Rectal smooth muscle tissue (tissue), 1 donor: Measurements from ENCODE around the gene TMEM116.
"Not testable (repeated sequence)": the region's sequence is repeated elsewhere in the genome, so short reads cannot be mapped to it uniquely, and the experiment has no call there.

Source experiments
- H3K27ac ChIP-seq: one replicate; pipeline ENCODE4 v1.7.0; 2013; ENCODE audit warnings: low read depth, low read length, inconsistent platforms
- H3K27me3 ChIP-seq: one replicate; pipeline ENCODE4 v1.7.0; 2013; ENCODE audit warnings: low read length; ENCODE audit not compliant: control insufficient read depth, insufficient read depth
- H3K36me3 ChIP-seq: one replicate; pipeline ENCODE4 v1.7.0; 2013; ENCODE audit warnings: low read length; ENCODE audit not compliant: control insufficient read depth, insufficient read depth
- H3K4me1 ChIP-seq: one replicate; pipeline ENCODE4 v1.7.0; 2013; ENCODE audit warnings: low read length; ENCODE audit not compliant: control insufficient read depth, insufficient read depth
- H3K4me3 ChIP-seq: one replicate; pipeline ENCODE4 v1.7.0; 2013; ENCODE audit warnings: low read length
- H3K9ac ChIP-seq: one replicate; pipeline ENCODE4 v1.7.0; 2013; ENCODE audit warnings: low read length

Gene TMEM116

GRCh38 chr12:112022241-112023016, 9.5 kb upstream of the TMEM116 start:
- no peaks in the 10 kb centered on the region for H3K27me3 ChIP-seq
- H3K4me3 ChIP-seq = no peak overlapping the region
- H3K27ac ChIP-seq = no peak overlapping the region
- H3K9ac ChIP-seq = no peak overlapping the region
- no peaks in the 10 kb centered on the region for H3K4me1 ChIP-seq
- H3K36me3 ChIP-seq = peaks cover 17% of the 10 kb centered on the region

GRCh38 chr12:112020947-112021457, 8.0 kb upstream of the TMEM116 start:
- Histone ChIP-seq H3K4me1 (no peaks in the 10 kb centered on the region), H3K27me3 (no peaks in the 10 kb centered on the region), H3K9ac (no peak overlapping the region), H3K27ac (no peak overlapping the region), H3K36me3 (peaks cover 20% of the 10 kb centered on the region), H3K4me3 (no peak overlapping the region)

- Histone ChIP-seq H3K9ac (no peak overlapping the region), H3K4me3 (no peak overlapping the region), H3K4me1 (peaks cover 6% of the 10 kb centered on the region), H3K36me3 (peaks cover 21% of the 10 kb centered on the region), H3K27me3 (no peaks in the 10 kb centered on the region), H3K27ac (no peak overlapping the region)
These were observed 5.7 kb upstream of the TMEM116 start for GRCh38 chr12:112018571-112019237.

- H3K27ac ChIP-seq = no peak overlapping the region
- H3K4me3 ChIP-seq = no peak overlapping the region
- no peaks in the 10 kb centered on the region for H3K27me3 ChIP-seq
- H3K9ac ChIP-seq = no peak overlapping the region
- H3K36me3 ChIP-seq = peaks cover 13% of the 10 kb centered on the region
- peaks cover 10% of the 10 kb centered on the region for H3K4me1 ChIP-seq
These were observed 4.1 kb upstream of the TMEM116 start for GRCh38 chr12:112017041-112017440.

DNA sequence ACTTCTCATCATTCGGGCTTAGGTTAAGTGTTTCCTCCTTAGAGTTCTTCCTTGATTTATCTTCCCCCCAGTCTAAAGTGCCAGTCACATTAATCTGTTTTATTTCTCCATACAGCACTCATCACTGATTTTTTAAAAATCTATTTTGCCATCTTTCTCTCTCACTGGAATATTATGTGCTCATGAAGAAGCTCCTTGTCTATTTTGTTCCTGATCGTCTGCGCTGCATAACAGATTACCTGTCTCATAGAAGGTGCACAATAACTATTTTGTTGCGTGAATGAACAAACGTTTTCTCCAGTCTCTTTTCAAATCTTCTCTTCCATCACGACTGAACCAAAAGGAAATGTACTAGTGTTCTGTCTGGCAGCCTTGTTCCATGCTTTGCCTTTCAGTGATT, 3.0 kb upstream of the TMEM116 start:
- H3K27ac ChIP-seq = no peak overlapping the region
- H3K9ac ChIP-seq = no peak overlapping the region
- no peak overlapping the region for H3K4me3 ChIP-seq
- peaks cover 15% of the 10 kb centered on the region for H3K4me1 ChIP-seq
- H3K27me3 ChIP-seq = no peaks in the 10 kb centered on the region
- peaks cover 10% of the 10 kb centered on the region for H3K36me3 ChIP-seq

DNA sequence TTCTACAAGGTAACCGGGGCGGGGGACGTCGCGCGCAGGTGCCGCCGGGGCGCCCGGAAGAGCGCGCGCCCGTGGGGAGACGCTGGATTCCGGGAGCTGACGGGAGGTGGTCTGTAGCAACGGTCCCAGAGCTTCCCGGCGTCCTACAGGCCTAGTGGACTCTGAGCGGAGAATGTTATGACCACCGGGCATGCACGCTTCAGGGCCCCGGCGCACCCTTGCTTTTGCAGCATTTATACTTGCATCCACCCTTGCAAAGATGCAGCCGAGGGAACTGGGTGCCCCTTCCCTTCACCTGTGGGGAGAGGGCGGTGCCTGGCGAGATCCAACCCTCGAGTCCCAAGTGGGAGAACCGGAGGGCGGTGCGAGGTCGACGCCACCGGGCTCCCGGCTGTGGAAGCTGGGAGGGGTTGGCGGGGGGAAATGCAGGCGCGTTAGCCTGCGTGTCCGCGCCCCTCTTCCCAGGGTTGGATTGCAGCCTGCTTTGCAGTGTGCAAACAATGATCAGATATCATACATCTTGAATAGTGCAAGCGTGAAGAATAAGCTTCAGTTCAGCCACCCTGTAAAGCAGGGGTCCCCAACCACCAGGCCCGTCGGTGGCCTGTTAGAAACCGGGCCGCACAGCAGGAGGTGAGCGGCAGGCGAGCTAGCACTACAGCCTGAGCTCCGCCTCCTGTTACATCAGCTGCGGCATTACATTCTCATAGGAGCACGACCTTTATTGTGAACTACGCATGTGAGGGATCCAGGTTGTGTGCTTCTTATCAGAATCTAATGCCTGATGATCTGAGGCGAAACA, 837 bp upstream of the TMEM116 start:
- H3K27me3 ChIP-seq = no peaks in the 10 kb centered on the region
- peaks cover 15% of the 10 kb centered on the region for H3K4me1 ChIP-seq
- peak overlapping the region; percentile 96 for H3K4me3 ChIP-seq
- peaks cover 6% of the 10 kb centered on the region for H3K36me3 ChIP-seq
- H3K9ac ChIP-seq = peak overlapping the region; percentile 69
- H3K27ac ChIP-seq = peak overlapping the region; percentile 91

GRCh38 chr12:112011685-112012084, 1.3 kb downstream of the TMEM116 start:
- no peaks in the 10 kb centered on the region for H3K27me3 ChIP-seq
- H3K9ac ChIP-seq = no peak overlapping the region
- peaks cover 6% of the 10 kb centered on the region for H3K36me3 ChIP-seq
- peak overlapping the region; percentile 69 for H3K4me3 ChIP-seq
- no peak overlapping the region for H3K27ac ChIP-seq
- peaks cover 15% of the 10 kb centered on the region for H3K4me1 ChIP-seq

GRCh38 chr12:112010415-112011344, 2.3 kb downstream of the TMEM116 start:
- H3K9ac ChIP-seq = no peak overlapping the region
- H3K4me1 ChIP-seq = peaks cover 15% of the 10 kb centered on the region
- H3K27ac ChIP-seq = no peak overlapping the region
- no peaks in the 10 kb centered on the region for H3K36me3 ChIP-seq
- no peaks in the 10 kb centered on the region for H3K27me3 ChIP-seq
- H3K4me3 ChIP-seq = no peak overlapping the region

DNA sequence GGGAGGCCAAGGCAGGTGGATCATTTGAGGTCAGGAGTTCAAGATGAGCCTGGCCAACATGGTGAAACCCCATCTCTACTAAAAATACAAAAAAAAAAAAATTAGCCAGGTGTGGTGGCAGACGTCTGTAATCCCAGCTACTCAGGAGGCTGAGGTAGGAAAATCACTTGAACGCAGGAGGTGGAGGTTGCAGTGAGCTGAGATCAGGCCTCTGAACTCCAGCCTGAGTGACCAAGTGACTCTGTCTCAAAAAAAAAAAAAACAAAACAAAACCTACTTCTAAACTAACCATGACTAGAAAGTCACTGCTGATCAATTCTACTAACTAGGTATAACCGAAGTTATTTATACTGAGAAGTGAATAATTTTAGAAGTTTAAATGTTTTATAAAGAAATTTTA, 3.4 kb downstream of the TMEM116 start:
- H3K27me3 ChIP-seq, H3K36me3 ChIP-seq, H3K4me3 ChIP-seq, H3K9ac ChIP-seq, H3K27ac ChIP-seq: not testable (repeated sequence)
- peaks cover 13% of the 10 kb centered on the region for H3K4me1 ChIP-seq

DNA sequence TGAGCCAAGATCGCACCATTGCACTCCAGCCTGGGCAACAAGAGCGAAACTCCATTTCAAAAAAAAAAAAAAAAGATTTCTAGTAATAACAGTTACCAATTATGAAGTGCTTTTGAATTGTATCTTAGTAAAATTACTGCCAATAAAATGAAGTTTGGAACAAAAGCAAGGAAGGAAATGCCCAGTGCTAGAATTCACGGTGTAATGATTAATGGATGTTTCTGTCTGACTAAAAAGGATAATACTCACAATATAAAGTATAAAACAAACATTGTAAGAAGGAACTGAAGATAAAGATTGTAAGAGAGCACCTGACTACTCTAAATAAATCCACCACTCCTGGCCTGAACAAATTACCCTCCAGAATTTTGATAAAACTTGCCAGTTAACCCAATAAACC, 4.0 kb downstream of the TMEM116 start:
- H3K27ac ChIP-seq = no peak overlapping the region
- no peak overlapping the region for H3K9ac ChIP-seq
- H3K4me3 ChIP-seq = no peak overlapping the region
- peaks cover 9% of the 10 kb centered on the region for H3K4me1 ChIP-seq
- H3K27me3 ChIP-seq = no peaks in the 10 kb centered on the region
- H3K36me3 ChIP-seq = no peaks in the 10 kb centered on the region

DNA sequence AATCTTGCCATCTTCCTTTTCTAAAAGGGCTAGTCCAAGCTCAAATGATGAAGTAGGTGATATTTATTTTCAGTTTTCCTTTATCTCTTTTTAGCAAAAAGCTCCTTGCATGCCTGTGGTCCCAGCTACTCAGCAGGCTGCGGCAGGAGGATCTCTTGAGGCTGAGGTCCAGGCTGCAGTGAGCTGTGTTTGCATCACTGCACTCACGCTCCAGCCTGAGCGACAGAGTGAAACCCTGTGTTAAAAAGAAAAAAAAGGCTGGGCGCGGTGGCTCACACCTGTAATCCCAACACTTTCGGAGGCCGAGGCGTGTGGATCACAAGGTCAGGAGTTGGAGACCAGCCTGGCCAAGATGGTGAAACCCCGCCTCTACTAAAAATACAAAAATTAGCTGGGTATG, 5.0 kb downstream of the TMEM116 start:
- H3K4me3 ChIP-seq = no peak overlapping the region
- H3K4me1 ChIP-seq = peaks cover 9% of the 10 kb centered on the region
- H3K36me3 ChIP-seq = no peaks in the 10 kb centered on the region
- H3K27ac ChIP-seq = no peak overlapping the region
- H3K9ac ChIP-seq = no peak overlapping the region
- no peaks in the 10 kb centered on the region for H3K27me3 ChIP-seq
